ENCODE measurements around the gene ADAM20.
"Not testable (repeated sequence)": the region's sequence is repeated elsewhere in the genome, so short reads cannot be mapped to it uniquely, and the experiment has no call there.

ADAM20 gene

DNA sequence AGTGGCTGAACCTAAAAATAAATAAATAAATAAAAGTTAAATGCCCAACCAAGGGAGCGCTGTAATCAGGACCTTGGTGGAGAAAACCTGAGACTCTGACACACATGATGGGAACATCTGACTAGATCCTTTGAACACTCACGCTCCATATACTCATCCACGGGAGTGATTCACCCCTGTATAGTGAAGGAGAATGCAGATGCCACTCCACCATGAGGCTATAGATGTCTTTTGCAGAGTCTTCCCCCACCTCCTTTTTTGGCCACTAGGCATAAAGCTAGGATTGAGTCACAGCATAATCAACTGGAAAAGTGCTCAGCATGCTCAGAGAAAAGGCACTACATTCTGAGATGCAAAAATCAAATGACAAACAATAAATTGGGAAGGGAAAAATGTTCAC, 19.0 kb downstream of the ADAM20 start:
- TF ChIP-seq, protein P1, sequence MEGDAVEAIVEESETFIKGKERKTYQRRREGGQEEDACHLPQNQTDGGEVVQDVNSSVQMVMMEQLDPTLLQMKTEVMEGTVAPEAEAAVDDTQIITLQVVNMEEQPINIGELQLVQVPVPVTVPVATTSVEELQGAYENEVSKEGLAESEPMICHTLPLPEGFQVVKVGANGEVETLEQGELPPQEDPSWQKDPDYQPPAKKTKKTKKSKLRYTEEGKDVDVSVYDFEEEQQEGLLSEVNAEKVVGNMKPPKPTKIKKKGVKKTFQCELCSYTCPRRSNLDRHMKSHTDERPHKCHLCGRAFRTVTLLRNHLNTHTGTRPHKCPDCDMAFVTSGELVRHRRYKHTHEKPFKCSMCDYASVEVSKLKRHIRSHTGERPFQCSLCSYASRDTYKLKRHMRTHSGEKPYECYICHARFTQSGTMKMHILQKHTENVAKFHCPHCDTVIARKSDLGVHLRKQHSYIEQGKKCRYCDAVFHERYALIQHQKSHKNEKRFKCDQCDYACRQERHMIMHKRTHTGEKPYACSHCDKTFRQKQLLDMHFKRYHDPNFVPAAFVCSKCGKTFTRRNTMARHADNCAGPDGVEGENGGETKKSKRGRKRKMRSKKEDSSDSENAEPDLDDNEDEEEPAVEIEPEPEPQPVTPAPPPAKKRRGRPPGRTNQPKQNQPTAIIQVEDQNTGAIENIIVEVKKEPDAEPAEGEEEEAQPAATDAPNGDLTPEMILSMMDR (IDR thresholded peaks at IDR 0.05; ENCODE audit: low read depth, low read length): no peak
- DNase-seq (ENCODE audit: extremely low read depth, low read depth): no peak

DNA sequence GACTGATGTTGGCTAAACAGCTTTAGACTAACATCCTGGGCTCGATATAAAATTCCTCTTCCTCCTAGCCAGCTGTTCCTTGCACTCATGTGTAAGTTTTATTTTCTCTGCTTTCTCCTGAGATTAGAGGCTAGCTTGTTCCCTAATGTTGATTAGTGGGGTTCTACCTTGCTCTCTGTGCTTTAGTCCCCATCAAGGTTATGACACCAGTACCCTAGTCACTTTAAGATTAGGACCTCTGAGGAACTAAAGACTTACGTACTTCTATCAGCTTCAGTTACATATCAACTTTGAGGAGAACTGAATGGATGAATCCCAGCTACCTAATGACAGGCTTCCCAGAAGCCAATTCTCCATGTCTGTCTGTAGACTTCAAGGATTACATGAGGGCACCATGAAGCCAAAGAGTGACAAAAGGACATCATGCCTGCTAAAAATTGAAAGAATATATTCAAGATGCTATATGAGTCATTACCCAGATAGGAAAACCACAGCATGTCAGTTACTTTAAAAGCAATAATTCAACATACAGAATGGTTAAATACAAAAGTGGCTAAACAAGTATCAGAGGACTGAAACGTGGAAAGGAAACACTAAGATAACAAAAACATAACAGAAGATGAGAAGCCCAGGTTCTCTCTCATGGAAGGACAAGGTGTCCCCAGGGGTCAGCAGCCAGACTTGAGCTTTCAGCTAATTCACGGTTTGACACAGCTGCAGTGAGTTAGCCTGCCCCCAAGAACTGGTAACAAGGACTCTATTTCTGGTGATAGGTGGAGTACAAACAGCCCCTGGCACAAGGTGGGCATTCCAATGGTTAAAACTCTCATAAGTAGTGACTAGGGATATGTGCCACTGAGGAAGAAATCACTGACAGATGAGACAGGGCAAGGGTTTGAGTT, 20.4 kb downstream of the ADAM20 start:
- TF ChIP-seq, protein P1 (IDR thresholded peaks at IDR 0.05; ENCODE audit: low read depth, low read length): no peak
- no peak for DNase-seq (ENCODE audit: extremely low read depth, low read depth)

DNA sequence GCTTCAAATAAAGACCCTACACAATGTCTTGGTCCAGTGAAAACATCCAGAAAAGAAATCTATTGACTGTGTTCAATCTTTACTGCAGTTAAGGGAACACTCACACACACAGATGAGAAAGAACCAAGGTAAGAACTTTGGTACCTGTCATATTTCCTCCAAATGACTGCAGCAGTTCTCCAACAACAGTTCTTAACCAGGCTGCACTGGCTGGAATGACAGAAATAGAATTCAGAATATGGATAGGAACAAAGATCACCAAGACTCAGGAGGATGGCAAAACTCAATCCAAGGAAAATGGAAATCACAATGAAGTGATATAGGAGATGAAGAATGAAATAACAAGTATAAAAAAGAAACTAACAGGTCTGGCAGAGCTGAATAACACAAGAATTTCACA, 36.6 kb downstream of the ADAM20 start:
- DNase-seq (ENCODE audit: extremely low read depth, low read depth): no peak
- TF ChIP-seq, protein P1 (IDR thresholded peaks at IDR 0.05; ENCODE audit: low read depth, low read length): no peak

DNA sequence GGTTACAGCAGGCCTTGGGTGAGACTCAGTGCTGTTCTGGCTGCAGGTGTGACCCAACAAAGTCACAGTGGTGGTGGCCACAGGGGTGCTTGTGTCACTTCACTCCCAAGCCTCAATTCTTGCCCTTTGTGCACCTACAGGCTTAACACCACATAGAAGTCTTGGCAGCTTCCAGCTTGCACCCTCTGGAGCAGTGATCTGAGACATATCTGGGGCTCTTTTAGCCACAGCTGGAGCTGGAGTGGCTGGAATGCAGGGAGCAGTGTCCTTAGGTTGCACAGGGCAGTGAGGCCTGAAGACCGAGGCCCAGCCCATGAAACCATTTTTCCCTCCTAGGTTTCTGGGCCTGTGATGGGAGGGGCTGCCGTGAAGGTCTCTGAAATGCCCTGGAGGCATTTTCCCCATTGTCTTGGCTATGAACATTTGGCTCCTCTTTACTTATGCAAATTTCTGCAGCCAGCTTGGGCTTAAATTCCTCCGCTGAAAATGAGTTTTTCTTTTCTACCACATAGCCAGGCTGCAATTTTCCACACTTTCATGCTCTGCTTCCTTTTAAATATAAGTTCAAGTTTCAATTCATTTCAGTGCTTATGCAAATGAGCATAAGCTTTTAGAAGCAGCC, 45.1 kb downstream of the ADAM20 start:
- TF ChIP-seq, protein P1 (IDR thresholded peaks at IDR 0.05; ENCODE audit: low read depth, low read length): no peak
- no peak for DNase-seq (ENCODE audit: extremely low read depth, low read depth)

DNA sequence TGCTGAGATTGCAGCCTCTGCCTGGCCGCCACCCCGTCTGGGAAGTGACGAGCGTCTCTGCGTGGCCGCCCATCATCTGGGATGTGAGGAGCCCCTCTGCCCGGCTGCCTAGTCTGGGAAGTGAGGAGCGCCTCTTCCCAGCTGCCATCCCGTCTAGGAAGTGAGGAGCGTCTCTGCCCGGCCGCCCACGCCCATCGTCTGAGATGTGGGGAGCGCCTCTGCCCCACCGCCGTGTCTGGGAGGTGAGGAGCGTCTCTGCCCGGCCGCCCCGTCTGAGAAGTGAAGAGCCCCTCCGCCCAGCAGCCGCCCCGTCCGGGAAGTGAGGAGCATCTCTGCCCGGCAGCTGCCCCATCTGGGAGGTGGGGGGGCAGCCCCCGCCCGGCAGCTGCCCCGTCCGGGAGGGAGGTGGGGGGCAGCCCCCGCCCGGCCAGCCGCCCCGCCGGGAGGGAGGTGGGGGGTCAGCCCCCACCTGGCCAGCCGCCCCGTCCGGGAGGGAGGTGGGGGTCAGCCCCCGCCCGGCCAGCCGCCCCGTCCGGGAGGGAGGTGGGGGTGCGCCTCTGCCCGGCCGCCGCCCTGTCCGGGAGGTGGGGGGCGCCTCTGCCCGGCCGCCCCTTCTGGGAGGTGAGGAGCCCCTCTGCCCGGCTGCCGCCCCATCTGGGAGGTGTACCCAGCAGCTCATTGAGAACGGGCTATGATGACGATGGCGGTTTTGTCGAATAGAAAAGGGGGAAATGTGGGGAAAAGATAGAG, 57.3 kb downstream of the ADAM20 start:
- DNase-seq (ENCODE audit: extremely low read depth, low read depth): not testable (repeated sequence)

DNA sequence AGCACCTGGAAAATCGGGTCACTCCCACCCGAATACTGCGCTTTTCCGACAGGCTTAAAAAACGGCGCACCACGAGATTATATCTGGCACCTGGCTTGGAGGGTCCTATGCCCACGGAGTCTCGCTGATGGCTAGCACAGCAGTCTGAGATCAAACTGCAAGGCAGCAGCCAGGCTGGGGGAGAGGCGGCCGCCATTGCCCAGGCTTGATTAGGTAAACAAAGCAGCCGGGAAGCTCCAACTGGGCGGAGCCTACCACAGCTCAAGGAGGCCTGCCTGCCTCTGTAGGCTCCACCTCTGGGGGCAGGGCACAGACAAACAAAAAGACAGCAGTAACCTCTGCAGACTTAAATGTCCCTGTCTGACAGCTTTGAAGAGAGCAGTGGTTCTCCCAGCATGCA, 59.3 kb downstream of the ADAM20 start:
- not testable (repeated sequence) for DNase-seq (ENCODE audit: extremely low read depth, low read depth)

DNA sequence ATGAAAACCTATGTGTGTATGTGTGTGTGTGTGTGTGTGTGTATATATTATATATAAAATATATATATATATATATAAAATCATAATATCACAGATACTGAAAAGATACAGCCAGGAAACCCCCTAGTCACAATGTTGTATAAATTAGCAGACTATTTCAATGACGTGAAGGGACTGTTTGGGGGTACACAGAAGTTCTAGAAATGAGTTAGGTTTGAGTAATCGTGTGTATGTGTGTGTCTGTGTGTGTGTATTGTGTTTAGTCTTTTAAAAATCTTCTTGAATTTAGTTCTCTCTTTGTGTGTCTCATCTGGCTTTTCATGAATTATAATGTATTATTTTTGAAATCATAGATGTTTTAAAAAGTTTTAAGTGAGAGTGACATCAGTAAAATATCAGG, 61.0 kb downstream of the ADAM20 start:
- TF ChIP-seq, protein P1 (IDR thresholded peaks at IDR 0.05; ENCODE audit: low read depth, low read length): no peak

More for the DNA sequence above, 61.0 kb downstream of the ADAM20 start:
- no peak for DNase-seq (ENCODE audit: extremely low read depth, low read depth)
